ENCODE results near the gene ZHX3. TPM values are rescaled to one million over a fixed set of nuclear protein-coding genes. Genes with fewer than 3 reads are reported as not detected.

The ZHX3 gene
- total RNA-seq, 1 donor from 2014 or later = 13.4 TPM

- TF ChIP-seq CTCF (conservative IDR thresholded peaks at IDR 0.05; ENCODE audit: low read depth, low read length) = no peak
- no peak for DNase-seq (ENCODE audit: low read depth)
- no peak overlapping the region for H3K4me3 ChIP-seq (ENCODE audit: low read depth, low read length)
Observed at GRCh38 chr20:41162396-41162795, 155.1 kb downstream of the ZHX3 start.

GRCh38 chr20:41161886-41162285 lies 155.6 kb downstream of the ZHX3 start:
- H3K4me3 ChIP-seq (ENCODE audit: low read depth, low read length) = no peak overlapping the region
- TF ChIP-seq CTCF (conservative IDR thresholded peaks at IDR 0.05; ENCODE audit: low read depth, low read length) = no peak
- DNase-seq (ENCODE audit: low read depth) = no peak

GRCh38 chr20:41160686-41161085 lies 156.8 kb downstream of the ZHX3 start:
- no peak for DNase-seq (ENCODE audit: low read depth)
- no peak overlapping the region for H3K4me3 ChIP-seq (ENCODE audit: low read depth, low read length)
- no peak for TF ChIP-seq CTCF (conservative IDR thresholded peaks at IDR 0.05; ENCODE audit: low read depth, low read length)

- TF ChIP-seq CTCF (conservative IDR thresholded peaks at IDR 0.05; ENCODE audit: low read depth, low read length) = no peak
- no peak overlapping the region for H3K4me3 ChIP-seq (ENCODE audit: low read depth, low read length)
- no peak for DNase-seq (ENCODE audit: low read depth)
Observed at GRCh38 chr20:41159547-41159946, 158.0 kb downstream of the ZHX3 start.

- TF ChIP-seq CTCF (conservative IDR thresholded peaks at IDR 0.05; ENCODE audit: low read depth, low read length) = no peak
- H3K4me3 ChIP-seq (ENCODE audit: low read depth, low read length) = no peak overlapping the region
- DNase-seq (ENCODE audit: low read depth) = no peak
Observed at GRCh38 chr20:41158082-41158625, 159.4 kb downstream of the ZHX3 start.

GRCh38 chr20:41155261-41155660 lies 162.3 kb downstream of the ZHX3 start:
- no peak for TF ChIP-seq CTCF (conservative IDR thresholded peaks at IDR 0.05; ENCODE audit: low read depth, low read length)
- H3K4me3 ChIP-seq (ENCODE audit: low read depth, low read length) = no peak overlapping the region
- no peak for DNase-seq (ENCODE audit: low read depth)

GRCh38 chr20:41154436-41155176 lies 162.9 kb downstream of the ZHX3 start:
- no peak overlapping the region for H3K4me3 ChIP-seq (ENCODE audit: low read depth, low read length)
- TF ChIP-seq CTCF (conservative IDR thresholded peaks at IDR 0.05; ENCODE audit: low read depth, low read length) = no peak
- no peak for DNase-seq (ENCODE audit: low read depth)
